ENCODE data around the gene IGF1R. TPM values are rescaled to one million over a fixed set of nuclear protein-coding genes. Genes with fewer than 3 reads are reported as not detected.
A peak's percentile ranks its signal among the peaks of the same experiment; 100 is the strongest.

The IGF1R gene
- total RNA-seq, 1 donor from 2014 or later = 33.3 TPM

DNA sequence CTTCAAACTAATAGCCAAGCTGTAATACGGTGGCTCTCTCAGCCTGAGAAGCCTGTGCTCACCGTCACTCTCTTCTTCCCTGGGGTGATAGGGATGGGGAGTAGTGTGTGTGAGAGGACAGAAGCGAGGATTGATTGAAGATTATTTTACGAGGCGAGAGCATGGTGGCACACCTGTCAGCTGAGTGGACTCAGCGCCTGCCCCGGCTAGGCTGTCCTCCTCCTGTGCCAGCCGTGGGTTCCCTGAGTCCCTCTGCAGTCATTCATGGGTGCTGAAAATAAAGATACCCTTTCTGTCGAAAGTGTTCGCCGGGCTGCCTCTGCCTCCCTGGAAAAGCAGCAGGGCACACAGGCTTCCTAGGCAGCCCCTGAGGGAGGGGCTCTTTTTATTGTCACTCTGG, 235.1 kb downstream of the IGF1R start:
- DNase-seq = no peak
- peak; percentile 44 for ATAC-seq
- intact Hi-C loops (cut with micrococcal nuclease) = no loop called here

DNA sequence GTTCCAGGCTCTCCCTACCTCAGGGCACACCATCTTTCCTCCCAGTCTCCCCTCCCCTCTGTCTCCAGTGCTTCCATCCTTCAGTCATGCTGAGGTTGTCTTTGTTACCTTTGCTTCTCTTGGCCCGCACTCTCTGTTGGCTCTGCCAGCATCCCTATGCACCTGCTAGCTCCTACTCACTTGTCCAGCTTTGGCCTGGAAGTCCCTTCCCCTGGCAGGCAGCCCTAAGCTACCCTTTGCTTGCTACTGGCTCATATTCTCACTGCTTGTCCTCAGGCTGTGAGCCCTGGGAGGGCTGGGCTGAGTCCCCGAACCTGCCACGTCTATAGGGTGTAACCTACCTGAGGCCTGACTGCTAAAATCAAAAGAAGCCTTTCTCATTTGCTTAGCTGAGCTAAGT, 236.6 kb downstream of the IGF1R start:
- intact Hi-C loops (cut with micrococcal nuclease) = no loop called here
- peak; percentile 50 for ATAC-seq
- peak; percentile 45 for DNase-seq

DNA sequence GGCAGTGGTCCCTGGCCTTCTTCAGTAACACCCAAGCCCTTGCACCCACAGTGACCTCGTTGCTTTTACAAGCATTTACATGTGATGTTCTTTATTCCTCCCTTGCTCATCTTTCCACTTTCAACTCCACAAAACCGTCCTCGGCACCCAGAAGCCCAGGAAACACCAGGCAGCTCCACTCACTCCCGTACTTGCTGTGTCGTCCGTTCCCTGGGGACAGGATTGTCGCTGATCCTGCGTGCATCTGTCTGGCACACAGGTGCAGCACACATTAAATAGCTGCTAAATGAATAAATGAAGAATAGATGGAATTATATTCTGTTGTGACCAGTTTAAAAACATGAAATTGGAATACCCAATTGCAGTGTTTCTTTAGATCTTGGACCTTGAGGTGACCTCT, 239.6 kb downstream of the IGF1R start:
- ATAC-seq (no peak), DNase-seq (no peak)
- intact Hi-C loops (cut with micrococcal nuclease) = no loop called here

DNA sequence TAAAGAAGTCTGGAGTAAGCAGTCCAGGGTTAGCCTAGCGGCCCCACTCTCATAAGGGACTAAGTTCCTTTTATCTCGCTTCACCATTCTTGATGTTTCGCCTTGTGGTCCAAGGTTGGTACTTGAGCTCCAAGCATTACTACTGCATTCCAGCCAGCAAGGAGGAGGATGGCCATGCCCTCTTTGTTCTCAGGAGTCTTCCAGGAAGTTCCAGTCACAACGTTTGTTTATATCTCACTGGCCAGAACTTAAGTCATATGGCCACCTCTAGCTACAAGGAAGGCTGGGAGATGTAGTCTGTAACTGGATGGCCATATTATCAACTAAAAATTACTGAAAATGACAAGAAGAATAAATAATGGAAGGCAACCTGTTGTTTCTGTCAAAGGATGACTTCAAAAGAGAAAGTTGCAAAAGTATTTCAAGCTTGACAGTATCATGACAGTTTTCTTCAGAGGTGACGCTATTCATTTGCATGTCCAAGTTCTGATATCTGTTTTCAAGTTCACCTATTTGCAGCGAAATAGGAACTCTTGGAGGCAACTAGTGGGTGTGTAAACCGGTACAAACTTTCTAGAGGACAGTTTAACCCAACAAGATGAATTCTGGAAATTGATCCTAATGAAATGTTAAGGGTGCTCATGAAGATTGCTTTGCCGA, 240.6 kb downstream of the IGF1R start:
- ATAC-seq (no peak), DNase-seq (no peak)
- intact Hi-C loops (cut with micrococcal nuclease) = no loop called here

DNA sequence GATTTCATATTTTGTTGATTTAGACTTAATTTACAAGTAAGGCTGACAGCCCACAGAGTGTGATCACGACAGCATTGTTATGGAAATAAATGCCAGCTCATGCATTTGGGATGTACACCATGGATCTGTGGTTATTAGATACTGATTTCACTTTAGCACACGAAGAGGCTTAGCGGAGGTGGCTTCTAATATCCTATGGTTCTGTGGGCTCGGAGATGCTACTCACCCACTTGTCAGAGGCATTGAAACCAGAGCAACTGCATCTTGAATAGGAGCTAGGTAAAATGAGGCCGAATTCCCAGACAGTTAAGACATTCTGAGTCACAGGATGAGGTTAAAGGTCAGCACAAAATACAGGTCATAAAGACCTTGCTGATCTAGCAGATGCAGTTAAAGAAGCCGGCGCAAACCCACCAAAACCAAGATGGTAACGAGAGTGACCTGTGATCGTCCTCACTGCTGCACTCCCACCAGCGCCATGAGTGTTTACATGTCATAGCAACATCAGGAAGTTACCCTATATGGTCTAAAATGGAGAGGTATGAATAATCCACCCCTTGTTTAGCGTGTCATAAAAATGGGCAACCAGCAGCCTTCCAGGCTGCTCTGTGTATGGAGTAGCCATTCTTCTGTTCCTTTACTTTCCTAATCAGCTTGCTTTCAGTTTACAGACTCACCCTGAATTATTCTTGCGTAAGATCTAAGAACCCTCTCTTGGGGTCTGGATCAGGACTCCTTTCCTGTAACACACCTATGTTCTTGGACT, 241.8 kb downstream of the IGF1R start:
- no peak for ATAC-seq
- intact Hi-C loops (cut with micrococcal nuclease) = no loop called here

DNA sequence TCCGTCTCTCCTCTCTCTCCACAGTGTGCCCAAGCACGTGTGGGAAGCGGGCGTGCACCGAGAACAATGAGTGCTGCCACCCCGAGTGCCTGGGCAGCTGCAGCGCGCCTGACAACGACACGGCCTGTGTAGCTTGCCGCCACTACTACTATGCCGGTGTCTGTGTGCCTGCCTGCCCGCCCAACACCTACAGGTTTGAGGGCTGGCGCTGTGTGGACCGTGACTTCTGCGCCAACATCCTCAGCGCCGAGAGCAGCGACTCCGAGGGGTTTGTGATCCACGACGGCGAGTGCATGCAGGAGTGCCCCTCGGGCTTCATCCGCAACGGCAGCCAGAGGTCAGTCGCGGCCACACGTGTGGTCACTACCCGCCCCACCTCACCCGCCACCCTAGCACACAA, 243.0 kb downstream of the IGF1R start:
- no peak for DNase-seq
- intact Hi-C loops (cut with micrococcal nuclease) = no loop called here
- peak; percentile 19 for ATAC-seq

More for the DNA sequence above, 241.8 kb downstream of the IGF1R start:
- DNase-seq = no peak

DNA sequence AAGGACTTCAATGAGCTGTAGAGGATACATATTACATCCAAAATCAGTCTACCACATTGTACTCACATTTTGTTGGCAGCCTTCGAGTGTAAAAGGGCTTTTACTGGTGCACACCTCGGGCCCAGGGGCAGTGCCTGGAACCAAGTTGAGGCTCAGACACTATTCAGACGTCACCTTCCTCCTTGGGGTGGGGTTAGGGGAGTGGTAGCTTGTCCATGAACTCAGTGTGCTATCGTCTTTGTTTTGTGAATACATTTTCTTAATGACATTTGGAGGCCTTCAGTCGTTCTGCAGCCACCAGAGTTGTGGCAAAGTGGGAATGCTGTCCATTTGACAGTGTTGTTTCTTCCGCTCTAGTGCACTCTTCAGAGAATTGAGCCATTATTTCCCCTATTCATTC, 245.1 kb downstream of the IGF1R start:
- intact Hi-C loops (cut with micrococcal nuclease) = no loop called here
- DNase-seq (no peak), ATAC-seq (no peak)

DNA sequence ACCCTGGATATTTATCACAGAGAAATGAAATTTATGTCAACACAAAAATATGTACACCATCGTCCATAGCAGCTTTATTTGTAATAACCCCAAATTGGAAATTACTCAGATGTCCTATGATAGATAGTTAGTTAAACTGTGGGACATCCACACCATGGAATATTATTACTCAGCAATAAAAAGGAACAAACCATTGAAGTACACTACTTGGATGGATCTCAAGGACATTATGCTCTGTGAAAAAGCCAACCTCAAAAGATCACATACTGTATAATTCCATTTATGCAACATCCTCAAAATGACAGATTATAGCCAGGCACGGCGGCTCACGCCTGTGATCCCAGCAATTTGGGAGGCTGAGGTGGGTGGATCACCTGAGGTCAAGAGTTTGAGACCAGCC, 246.0 kb downstream of the IGF1R start:
- intact Hi-C loops (cut with micrococcal nuclease) = no loop called here
- no peak for ATAC-seq
- no peak for DNase-seq

DNA sequence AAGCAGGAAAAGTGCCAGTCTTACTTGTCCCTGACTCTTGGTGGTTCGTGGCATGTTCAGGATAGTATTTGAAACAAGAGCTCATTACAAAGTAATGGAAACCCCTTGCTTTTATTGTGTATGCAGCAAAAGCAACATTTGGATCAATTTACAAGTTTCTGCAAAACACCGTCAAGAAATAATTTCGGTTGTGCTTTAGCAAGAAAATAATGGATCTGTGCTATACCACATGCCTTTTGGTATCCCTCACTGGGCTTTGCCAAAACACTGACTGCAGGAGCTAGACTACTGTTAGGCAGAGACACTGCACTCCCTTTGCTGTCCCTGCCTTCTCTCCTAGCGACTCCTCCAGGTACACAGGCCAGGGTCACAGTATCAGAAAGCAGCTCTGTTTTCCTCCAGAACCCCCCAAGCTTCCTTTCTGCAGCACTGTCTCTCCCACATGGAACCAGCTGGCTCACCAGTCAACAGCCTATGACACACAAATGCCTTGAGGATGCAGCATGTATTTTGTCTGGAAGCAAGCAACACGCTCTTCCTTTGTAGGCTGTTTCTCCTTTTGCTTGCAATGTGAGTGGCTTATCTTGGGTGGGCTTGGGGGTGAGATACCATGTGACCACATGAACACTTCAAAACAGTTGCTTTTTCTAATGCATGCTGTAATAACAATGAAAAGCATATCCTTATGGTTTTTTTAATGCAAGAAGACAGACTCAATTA, 247.8 kb downstream of the IGF1R start:
- ATAC-seq (no peak), DNase-seq (no peak)
- intact Hi-C loops (cut with micrococcal nuclease) = no loop called here

DNA sequence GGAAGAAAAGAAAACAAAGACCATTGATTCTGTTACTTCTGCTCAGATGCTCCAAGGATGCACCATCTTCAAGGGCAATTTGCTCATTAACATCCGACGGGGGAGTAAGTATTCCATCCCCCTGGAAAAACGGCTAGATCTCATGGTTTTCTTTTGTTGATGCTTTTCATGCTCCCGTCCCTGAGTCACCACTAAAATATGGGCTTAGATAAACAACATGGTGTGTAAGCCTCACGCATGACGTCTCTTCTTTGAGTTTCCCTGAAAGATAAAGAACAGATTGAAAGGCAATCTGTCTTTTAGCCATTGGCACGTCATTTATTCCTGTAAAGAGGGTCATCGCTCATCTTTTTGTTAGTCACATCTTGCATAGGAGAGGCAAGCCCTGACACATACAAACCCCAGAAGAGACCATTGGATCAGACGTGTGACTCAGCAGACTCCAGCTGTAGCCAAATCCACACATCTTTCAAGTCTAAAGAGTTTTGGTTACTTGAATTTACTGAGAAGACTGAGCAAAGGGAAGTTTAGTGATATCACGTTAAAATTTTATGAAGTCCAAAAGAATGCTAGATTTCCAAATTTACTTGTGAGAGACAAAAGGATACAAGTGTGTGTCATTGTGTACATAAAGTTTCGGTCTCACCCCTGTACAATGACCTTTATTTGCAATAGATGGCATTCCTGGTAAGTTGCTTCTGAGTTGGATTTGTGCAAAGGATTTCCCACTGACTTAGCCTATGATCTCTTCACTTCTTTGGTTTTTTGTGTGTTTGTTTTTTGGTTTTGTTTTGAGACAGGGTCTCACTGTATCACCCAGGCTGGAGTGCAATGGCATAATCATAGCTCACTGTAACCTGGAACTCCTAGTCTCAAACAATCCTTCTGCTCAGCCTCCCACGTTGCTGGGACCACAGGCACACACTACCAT, 248.7 kb downstream of the IGF1R start:
- intact Hi-C loops (cut with micrococcal nuclease) = no loop called here
- ATAC-seq = peak; percentile 81

DNA sequence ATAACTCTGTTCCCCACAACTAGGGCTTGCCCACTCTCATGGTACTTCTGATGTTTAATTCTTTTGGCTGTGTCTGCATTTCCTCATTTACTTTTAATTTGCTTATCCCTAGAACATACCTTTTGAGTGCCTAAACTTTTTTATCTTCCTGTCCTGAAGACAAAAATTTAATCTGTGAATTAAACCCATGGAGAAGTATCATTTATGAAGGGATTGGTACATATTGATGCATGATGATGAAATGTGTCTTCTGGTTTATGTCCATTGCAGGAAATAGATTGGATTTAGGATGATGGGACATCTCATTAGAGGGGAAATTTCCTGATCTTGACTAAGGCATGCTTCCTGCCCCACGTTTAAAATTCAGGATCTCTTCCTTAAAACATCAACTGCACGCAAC, 249.8 kb downstream of the IGF1R start:
- DNase-seq = no peak
- ATAC-seq = no peak
- intact Hi-C loops (cut with micrococcal nuclease) = no loop called here

More for the DNA sequence above, 248.7 kb downstream of the IGF1R start:
- no peak for DNase-seq

DNA sequence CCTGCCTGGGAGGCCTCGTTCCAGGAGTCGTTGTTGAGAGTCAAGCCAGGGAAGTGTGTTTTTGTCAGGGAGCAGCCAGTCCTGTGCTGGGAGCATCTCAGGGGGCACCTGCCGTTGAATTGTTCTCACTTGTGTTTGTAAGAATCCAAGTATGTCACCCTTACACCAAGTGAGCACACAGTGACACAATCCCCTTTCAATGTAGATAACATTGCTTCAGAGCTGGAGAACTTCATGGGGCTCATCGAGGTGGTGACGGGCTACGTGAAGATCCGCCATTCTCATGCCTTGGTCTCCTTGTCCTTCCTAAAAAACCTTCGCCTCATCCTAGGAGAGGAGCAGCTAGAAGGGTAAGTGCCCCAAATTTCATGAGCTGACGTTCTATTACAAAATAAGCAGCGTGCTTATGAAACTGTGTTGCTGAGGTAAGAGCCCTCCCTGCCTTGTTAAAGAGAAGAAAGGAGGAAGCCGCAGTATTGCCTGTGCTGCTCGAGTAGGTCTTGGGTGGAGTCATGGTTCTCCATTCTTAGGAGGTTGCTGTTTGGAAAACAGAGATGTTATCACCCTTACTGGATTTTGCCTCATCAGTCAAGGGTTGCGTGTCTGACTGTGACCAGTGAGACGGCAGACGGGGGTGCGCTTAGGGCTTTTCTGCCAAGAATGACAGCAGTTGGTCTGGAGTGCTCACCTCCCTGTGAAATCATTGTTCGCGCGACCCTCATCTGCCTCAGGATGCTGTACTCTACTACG, 251.1 kb downstream of the IGF1R start:
- DNase-seq (no peak), ATAC-seq (no peak)
- intact Hi-C loops (cut with micrococcal nuclease) = no loop called here

DNA sequence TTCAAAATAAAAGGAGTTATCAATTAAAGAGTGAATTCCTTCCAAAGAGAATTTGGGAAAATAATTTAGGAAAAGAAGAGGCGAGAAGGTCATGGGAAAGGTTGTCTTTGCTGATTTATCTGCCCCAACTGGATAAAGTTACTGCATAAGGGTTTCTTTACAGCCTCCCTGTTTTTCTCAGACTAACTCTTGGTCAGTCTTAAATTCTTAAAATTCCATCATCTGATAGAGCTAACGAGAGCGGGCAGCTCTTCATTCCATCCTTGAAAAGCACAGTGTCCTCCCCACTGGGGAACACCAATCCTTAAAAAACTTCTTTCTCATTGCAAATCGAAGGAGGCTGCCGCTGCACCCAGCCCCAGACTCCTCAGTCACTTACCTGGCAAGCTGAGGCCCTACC, 252.0 kb downstream of the IGF1R start:
- ATAC-seq = no peak
- intact Hi-C loops (cut with micrococcal nuclease) = no loop called here

DNA sequence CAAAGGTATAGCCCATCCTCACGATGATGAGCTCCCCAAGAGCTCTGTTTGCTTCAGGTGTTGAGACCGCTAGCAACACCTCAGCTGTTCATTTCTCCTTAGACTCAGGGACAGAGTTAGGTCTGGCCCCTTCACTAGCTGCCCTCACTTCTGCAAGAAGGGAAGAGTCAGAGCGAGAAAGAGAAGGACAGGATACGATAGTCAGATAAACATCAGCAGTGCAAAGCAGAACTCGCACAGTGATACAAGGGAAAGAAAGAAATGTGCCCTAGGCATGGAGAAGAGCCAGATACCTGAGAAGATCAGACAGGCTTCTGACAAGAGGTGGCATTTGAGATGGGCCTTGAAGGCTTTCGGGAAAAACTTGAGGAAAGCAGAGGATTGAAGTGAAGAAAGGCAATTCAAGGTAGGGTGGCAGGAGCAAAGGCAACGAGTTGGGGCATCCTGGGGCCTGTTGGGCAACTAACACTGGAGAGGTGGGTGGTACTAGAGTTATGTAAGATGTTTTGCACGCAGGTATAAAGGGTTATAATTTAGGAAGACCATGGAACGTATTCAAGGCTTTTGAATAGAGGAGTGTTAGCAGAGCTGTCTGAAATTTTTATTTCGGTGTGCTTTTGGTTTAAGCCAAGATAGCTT, 253.2 kb downstream of the IGF1R start:
- ATAC-seq (no peak), DNase-seq (no peak)
- intact Hi-C loops (cut with micrococcal nuclease) = no loop called here

More for the DNA sequence above, 252.0 kb downstream of the IGF1R start:
- DNase-seq = no peak

DNA sequence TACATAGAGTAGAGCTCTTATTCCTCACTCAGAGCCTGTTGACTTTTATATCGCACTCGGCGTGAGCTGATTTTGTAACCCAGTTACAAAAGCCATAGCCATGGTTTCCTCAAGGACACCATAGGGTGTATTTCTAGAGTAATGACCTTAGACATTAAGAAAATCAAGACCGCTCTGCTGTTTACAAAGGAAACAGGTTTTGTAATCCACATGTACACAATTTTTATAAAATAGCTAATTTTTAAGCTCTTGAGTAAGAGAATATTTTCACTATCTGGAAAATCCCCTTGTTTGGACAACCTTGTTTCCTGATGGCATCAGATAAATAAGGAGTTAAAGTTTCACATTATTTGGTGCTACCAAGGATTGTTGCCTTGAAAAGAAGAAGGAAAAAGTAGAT, 254.6 kb downstream of the IGF1R start:
- no peak for DNase-seq
- intact Hi-C loops (cut with micrococcal nuclease) = no loop called here
- ATAC-seq = no peak

DNA sequence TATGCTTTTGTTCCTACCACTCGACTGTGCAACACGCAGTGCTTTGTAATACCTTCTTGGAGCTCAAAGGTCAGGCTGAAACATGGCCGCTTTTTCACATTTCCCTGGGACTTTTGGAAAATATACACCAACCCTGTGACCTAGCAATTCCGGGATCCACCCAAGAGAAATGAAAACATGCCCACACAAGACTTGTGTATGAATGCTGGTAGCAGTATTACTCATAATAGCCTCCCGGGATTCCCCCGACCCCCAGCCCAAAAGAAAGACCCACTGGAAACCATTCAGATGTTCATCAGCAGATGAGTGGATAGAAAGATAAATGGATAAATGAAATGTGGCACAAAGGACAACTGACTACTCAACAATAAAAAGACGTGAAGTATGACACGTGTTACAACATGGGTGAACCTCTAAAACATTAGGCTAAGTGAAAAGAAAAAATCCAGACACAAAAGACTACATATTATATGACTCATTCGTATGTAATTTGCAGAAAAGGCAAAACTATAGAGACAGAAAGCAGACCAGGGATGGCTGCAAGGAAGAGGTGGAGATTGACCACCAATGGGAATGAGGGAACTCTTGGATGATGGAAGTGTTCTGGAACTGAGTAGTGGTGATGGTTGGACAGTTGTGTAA, 255.2 kb downstream of the IGF1R start:
- DNase-seq = no peak
- no peak for ATAC-seq
- intact Hi-C loops (cut with micrococcal nuclease) = no loop called here

DNA sequence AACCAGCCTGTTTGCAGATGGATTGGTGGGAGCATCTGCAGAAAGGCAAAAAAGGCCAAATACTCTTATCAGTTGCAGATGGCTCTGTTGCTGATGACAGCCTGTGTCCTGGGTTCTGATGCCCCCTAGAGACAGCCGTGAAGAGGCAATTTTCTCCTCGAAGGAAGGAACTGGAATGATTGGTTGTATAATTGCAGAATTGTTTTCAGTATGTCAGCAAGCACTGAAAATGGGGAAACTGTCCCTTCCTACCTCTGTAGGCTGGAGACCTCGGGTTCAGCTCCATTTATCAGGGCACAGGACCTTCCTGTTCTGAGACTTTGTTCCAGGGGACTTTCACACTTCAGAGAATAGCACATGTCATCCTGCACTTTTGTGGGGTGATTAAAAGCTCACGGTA, 256.2 kb downstream of the IGF1R start:
- ATAC-seq = peak; percentile 45
- intact Hi-C loops (cut with micrococcal nuclease) = no loop called here

More for the DNA sequence above, 256.2 kb downstream of the IGF1R start:
- no peak for DNase-seq

All from left ventricle myocardium superior (tissue), 1 donor.